Brain microvascular endothelial cell (primary cell): Measurements from ENCODE around the gene EVA1C.
"Not testable (repeated sequence)": the region's sequence is repeated elsewhere in the genome, so short reads cannot be mapped to it uniquely, and the experiment has no call there.

Experiments used
- DNase-seq: peaks from one replicate; pipeline ENCODE4 v3.0.0-alpha.2; 2020
- H3K27ac ChIP-seq: fragments of 250-450 bp; sonication (Bioruptor Pico); 2 replicates; pipeline ENCODE4 v1.5.1; 2020; ENCODE audit warnings: mild to moderate bottlenecking, moderate library complexity
- H3K27me3 ChIP-seq: fragments of 250-450 bp; sonication (Bioruptor Pico); replicated peaks from 2 replicates; pipeline ENCODE4 v1.5.1; 2020; ENCODE audit warnings: mild to moderate bottlenecking
- H3K36me3 ChIP-seq: fragments of 250-450 bp; sonication (Bioruptor Pico); replicated peaks from 2 replicates; pipeline ENCODE4 v1.5.1; 2020; ENCODE audit warnings: mild to moderate bottlenecking
- H3K4me3 ChIP-seq: 2 replicates; pipeline ENCODE4 v1.5.1; 2011; ENCODE audit warnings: low read depth, mild to moderate bottlenecking, control low read depth, low read length, moderate library complexity
- CTCF ChIP-seq: IDR thresholded peaks from 2 replicates; pipeline ENCODE4 v1.5.1; 2011; ENCODE audit warnings: low read depth, mild to moderate bottlenecking, moderate library complexity, low read length, control low read depth, inconsistent platforms; ENCODE audit errors: missing control alignments
- in situ Hi-C: cut with HindIII; loops from 2 replicates; pipeline ENCODE4 v1.10.0; 2017; ENCODE audit warnings: low sequenced_read_pairs, low pct_ligation_motif_present

EVA1C gene

GRCh38 chr21:32533611-32534010 is 121.1 kb downstream of the EVA1C start:
- in situ Hi-C loops, result no loop called here
- no peak overlapping the region for H3K4me3 ChIP-seq

GRCh38 chr21:32534113-32534512 is 121.6 kb downstream of the EVA1C start:
- Histone ChIP-seq H3K4me3 (no peak overlapping the region), H3K27me3 (no peaks in the 10 kb centered on the region), H3K36me3 (no peaks in the 10 kb centered on the region), H3K27ac (no peak overlapping the region)
- no peak for TF ChIP-seq CTCF
- DNase-seq, result no peak
- in situ Hi-C loops, result no loop called here

More at GRCh38 chr21:32533611-32534010, 121.1 kb downstream of the EVA1C start:
- no peaks in the 10 kb centered on the region for H3K27me3 ChIP-seq
- TF ChIP-seq CTCF, result no peak
- H3K27ac ChIP-seq, result no peak overlapping the region
- DNase-seq, result no peak
- no peaks in the 10 kb centered on the region for H3K36me3 ChIP-seq

GRCh38 chr21:32535612-32536011 is 123.1 kb downstream of the EVA1C start:
- no peak for TF ChIP-seq CTCF
- no peak for DNase-seq
- in situ Hi-C loops, result no loop called here

GRCh38 chr21:32537569-32537881 is 125.0 kb downstream of the EVA1C start:
- no peak for TF ChIP-seq CTCF
- in situ Hi-C loops, result no loop called here
- no peak for DNase-seq
- Histone ChIP-seq H3K36me3 (no peaks in the 10 kb centered on the region), H3K27ac (no peak overlapping the region), H3K4me3 (no peak overlapping the region), H3K27me3 (no peaks in the 10 kb centered on the region)

More at GRCh38 chr21:32535612-32536011, 123.1 kb downstream of the EVA1C start:
- no peak overlapping the region for H3K4me3 ChIP-seq
- H3K27ac ChIP-seq, result no peak overlapping the region
- no peaks in the 10 kb centered on the region for H3K36me3 ChIP-seq
- H3K27me3 ChIP-seq, result no peaks in the 10 kb centered on the region

GRCh38 chr21:32538147-32538792 is 125.8 kb downstream of the EVA1C start:
- in situ Hi-C loops, result no loop called here
- no peak for TF ChIP-seq CTCF
- no peaks in the 10 kb centered on the region for H3K27me3 ChIP-seq
- DNase-seq, result no peak
- no peaks in the 10 kb centered on the region for H3K36me3 ChIP-seq
- no peak overlapping the region for H3K27ac ChIP-seq
- no peak overlapping the region for H3K4me3 ChIP-seq

- Histone ChIP-seq H3K4me3 (no peak overlapping the region), H3K27me3 (no peaks in the 10 kb centered on the region), H3K27ac (no peak overlapping the region), H3K36me3 (no peaks in the 10 kb centered on the region)
- no peak for DNase-seq
- no peak for TF ChIP-seq CTCF
- in situ Hi-C loops, result no loop called here
Measured at GRCh38 chr21:32539378-32539777, 126.9 kb downstream of the EVA1C start.

GRCh38 chr21:32543056-32543455 is 130.6 kb downstream of the EVA1C start:
- in situ Hi-C loops, H3K36me3 ChIP-seq, H3K27ac ChIP-seq, H3K4me3 ChIP-seq, H3K27me3 ChIP-seq, DNase-seq: not testable (repeated sequence)
